Stomach (tissue), 9 donors: ENCODE results near the gene RASL10A. TPM values are rescaled to one million over a fixed set of nuclear protein-coding genes. Genes with fewer than 3 reads are reported as not detected.
"Not testable (repeated sequence)": the region's sequence is repeated elsewhere in the genome, so short reads cannot be mapped to it uniquely, and the experiment has no call there.

Experiments
- DNase-seq, 2 donors: peaks; one replicate each; pipeline versions ENCODE4 v3.0.0 to v3.0.0-alpha.2; 2013 to 2019
- H3K27ac ChIP-seq, 5 donors: fragments of 200-600 bp in 4 of 5; sonication (generic) in 4 of 5; one replicate each; pipeline ENCODE4 v1.5.1; 2013 to 2019; ENCODE audit warnings: mild to moderate bottlenecking in 1 of 5, moderate library complexity in 1 of 5
- H3K27me3 ChIP-seq, 3 donors: fragments of 200-600 bp; sonication (generic); one replicate each; pipeline ENCODE4 v1.5.1; 2017 to 2019; ENCODE audit warnings: mixed run types in 1 of 3
- H3K36me3 ChIP-seq, 4 donors: fragments of 200-600 bp; sonication (generic); 1 replicate in 3 of 4; 2 replicates in 1 of 4; pipeline ENCODE4 v1.5.1; 2016 to 2019
- H3K4me1 ChIP-seq, 4 donors: fragments of 200-600 bp; sonication (generic); one replicate each; pipeline ENCODE4 v1.5.1; 2016 to 2019
- H3K4me3 ChIP-seq, 4 donors: fragments of 200-600 bp; sonication (generic) in 3 of 4; one replicate each; pipeline ENCODE4 v1.5.1; 2016 to 2019; ENCODE audit warnings: mild to moderate bottlenecking in 1 of 4
- H3K9me3 ChIP-seq, 4 donors: fragments of 200-600 bp; sonication (generic); one replicate each; pipeline ENCODE4 v1.5.1; 2016 to 2019
- EP300 ChIP-seq: sonication (generic); formaldehyde crosslinking; IDR thresholded peaks from one replicate; pipeline ENCODE4 v1.6.1; 2017; ENCODE audit warnings: antibody characterized with exemption
- POLR2A ChIP-seq, 4 donors: fragments of 450-650 bp; IDR thresholded peaks; one replicate each; pipeline ENCODE4 v1.6.1; 2016; ENCODE audit warnings: antibody characterized with exemption in 4 of 4, control low read depth in 2 of 4, mild to moderate bottlenecking in 1 of 4, moderate library complexity in 1 of 4
- POLR2AphosphoS5 ChIP-seq, 3 donors: sonication (generic); formaldehyde crosslinking; IDR thresholded peaks; one replicate each; pipeline ENCODE4 v1.6.1; 2016; ENCODE audit warnings: antibody characterized with exemption in 3 of 3
- WGBS, 5 donors: extraction: QIAGEN DNeasy Blood & Tissue Kit in 3 of 5; methylation state at CpG; one replicate each; pipeline versions ENCODE4 v1.1.5 to v1.1.7; 2013 to 2018; 5-methylcytosine and 5-hydroxymethylcytosine counted together
- intact Hi-C: fragments of 100-400 bp; cut with DNase I; formaldehyde crosslinking; loops from one replicate; pipeline ENCODE4 v1.15.1; 2023; ENCODE audit warnings: low total_unique reads
- polyA plus RNA-seq, 3 donors: library from polyadenylated mRNA; stranded (reverse); fragments of 200-250 nt; gene quantifications; one replicate each; pipeline ENCODE4 v1.2.3, GENCODE V29; 2013
- total RNA-seq, 5 donors: library from RNA; depleted of rRNA; stranded (reverse); fragments of >200 nt; gene quantifications; one replicate each; pipeline versions ENCODE4 v1.1.0 to v1.2.3, GENCODE V29; 2014 to 2016
- TF ChIP-seq, protein P1 (sequence below), 7 experiments: fragments of 450-650 bp in 4 of 7; fragments of 200-600 bp in 3 of 7; sonication (generic) in 3 of 7; IDR thresholded peaks; one replicate each; pipeline ENCODE4 v1.5.1; 2016 to 2019; ENCODE audit warnings: antibody characterized with exemption in 7 of 7, control low read depth in 2 of 7, mild to moderate bottlenecking in 1 of 7
- donor health status: healthy with polysubstance abuse.
- donor health status: Bipolar disorder and iron deficiency.
- donor health status: healthy.

The RASL10A gene
- total and polyA plus RNA-seq, 8 donors, result 0.19 to 3.5 (median 0.57) TPM; not detected in 4

DNA sequence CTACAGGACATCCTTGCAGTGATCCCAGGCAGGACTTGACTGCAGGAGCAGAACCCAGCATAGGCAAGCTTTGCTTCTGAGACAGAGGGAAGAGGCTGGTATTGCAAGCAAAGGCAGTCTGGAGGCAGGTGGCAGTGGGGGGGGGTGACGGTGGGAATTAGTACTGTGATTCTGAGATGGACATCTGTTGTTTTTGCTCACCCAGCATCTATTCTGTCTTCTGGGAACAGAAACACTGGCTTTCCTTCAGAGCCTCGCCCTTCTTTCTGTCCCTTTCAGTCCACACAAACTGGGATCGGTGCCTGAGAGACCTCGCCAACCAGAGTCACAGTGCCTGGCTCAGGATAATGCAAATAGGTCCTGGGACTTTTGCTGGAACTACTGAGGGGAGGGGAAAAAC, 31.2 kb upstream of the RASL10A start:
- intact Hi-C loops, result no loop called here
- Histone ChIP-seq H3K9me3 (no peaks in the 10 kb centered on the region), H3K27ac (peak overlapping the region in 1 of 5 donors; percentile 29), H3K27me3 (no peaks in the 10 kb centered on the region), H3K4me3 (no peak overlapping the region), H3K36me3 (peaks cover 69 to 98% (median 96%) of the 10 kb centered on the region in 4 donors), H3K4me1 (peaks cover 5 to 61% (median 31%) of the 10 kb centered on the region in 4 donors)
- TF ChIP-seq, protein P1, sequence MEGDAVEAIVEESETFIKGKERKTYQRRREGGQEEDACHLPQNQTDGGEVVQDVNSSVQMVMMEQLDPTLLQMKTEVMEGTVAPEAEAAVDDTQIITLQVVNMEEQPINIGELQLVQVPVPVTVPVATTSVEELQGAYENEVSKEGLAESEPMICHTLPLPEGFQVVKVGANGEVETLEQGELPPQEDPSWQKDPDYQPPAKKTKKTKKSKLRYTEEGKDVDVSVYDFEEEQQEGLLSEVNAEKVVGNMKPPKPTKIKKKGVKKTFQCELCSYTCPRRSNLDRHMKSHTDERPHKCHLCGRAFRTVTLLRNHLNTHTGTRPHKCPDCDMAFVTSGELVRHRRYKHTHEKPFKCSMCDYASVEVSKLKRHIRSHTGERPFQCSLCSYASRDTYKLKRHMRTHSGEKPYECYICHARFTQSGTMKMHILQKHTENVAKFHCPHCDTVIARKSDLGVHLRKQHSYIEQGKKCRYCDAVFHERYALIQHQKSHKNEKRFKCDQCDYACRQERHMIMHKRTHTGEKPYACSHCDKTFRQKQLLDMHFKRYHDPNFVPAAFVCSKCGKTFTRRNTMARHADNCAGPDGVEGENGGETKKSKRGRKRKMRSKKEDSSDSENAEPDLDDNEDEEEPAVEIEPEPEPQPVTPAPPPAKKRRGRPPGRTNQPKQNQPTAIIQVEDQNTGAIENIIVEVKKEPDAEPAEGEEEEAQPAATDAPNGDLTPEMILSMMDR (IDR thresholded peaks at IDR 0.05), result no peak
- TF ChIP-seq EP300 (no peak), POLR2AphosphoS5 (IDR thresholded peaks at IDR 0.05) (no peak), POLR2A (IDR thresholded peaks at IDR 0.05) (no peak)
- DNase-seq, result peak; percentile 4 to 70
- 35 to 66% (median 41%) methylated on average over 4 of the region's 4 CpGs for WGBS, 5 donors

DNA sequence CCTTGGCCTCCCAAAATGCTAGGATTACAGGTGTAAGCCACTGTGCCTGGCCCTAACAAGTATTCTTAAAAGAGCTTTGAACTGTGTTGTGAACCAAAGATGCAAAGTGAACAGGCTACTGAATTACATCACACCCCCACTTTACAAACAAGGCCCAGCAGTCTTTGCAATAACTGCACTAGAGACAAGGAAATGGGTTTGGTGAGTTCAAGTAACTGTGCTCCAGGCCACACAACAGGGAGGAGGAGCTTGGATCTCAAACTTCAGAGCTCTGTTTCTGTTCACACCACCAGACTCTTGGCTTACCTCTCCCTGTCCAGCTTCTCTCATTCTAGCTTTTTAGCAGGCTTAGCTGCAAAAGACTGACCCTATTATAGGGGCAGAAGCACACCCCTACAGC, 30.4 kb upstream of the RASL10A start:
- Histone ChIP-seq H3K9me3 (no peaks in the 10 kb centered on the region), H3K36me3 (peaks cover 70 to 98% (median 96%) of the 10 kb centered on the region in 4 donors), H3K4me1 (peaks cover 5 to 61% (median 31%) of the 10 kb centered on the region in 4 donors), H3K27me3 (no peaks in the 10 kb centered on the region), H3K27ac (peak overlapping the region in 1 of 5 donors; percentile 29), H3K4me3 (no peak overlapping the region)
- TF ChIP-seq POLR2A (IDR thresholded peaks at IDR 0.05) (no peak), EP300 (no peak)
- TF ChIP-seq, protein P1 (IDR thresholded peaks at IDR 0.05), result no peak
- DNase-seq, result peak in 1 of 2 donors; percentile 42
- intact Hi-C loops, result no loop called here

DNA sequence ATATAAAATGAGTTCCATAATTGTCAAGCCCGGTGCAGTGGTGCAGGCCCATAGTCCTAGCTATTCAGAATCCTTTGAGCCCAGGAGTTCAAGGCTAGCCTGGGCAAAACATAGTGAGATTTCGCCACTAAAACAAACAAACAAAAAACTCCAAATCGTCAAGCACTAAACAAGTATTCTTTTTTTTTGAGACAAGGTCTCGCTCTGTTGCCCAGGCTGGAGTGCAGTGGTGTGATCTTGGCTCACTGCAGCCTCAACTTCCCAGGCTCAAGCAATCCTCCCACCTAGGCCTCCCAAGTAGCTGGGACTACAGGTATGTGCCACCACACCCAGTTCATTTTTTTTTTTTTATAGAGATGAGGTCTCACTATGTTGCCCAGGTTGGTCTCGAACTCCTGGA, 29.4 kb upstream of the RASL10A start:
- H3K36me3 ChIP-seq, result peaks cover 70 to 98% (median 96%) of the 10 kb centered on the region in 4 donors
- H3K4me3 ChIP-seq, H3K9me3 ChIP-seq, H3K27me3 ChIP-seq, intact Hi-C loops, DNase-seq: not testable (repeated sequence)
- peak overlapping the region in 2 of 5 donors; percentile 56 to 68 for H3K27ac ChIP-seq
- H3K4me1 ChIP-seq, result peaks cover 5 to 61% (median 31%) of the 10 kb centered on the region in 4 donors
- 82 to 93% (median 88%) methylated on average over 5 of the region's 5 CpGs for WGBS, 5 donors

DNA sequence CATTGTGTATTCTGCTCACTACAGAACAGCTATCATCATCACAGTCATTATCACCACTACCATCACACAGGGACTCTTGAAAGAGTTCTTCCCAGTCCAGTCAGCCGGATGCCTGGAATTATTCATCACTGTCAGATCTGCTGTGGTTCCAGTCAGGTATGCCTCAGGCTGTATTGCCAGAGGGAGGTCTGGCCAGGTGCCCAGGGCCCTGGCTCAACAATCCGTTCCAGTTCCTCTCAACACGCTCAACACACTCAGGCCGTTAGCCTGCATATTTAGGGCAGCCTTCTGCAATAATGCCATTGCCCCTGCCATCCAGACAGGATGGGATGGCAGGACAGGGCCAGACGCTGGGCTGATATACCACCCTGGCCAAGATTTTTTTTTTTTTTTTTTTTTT, 28.6 kb upstream of the RASL10A start:
- no peak for TF ChIP-seq EP300
- TF ChIP-seq, protein P1 (IDR thresholded peaks at IDR 0.05), result no peak
- TF ChIP-seq POLR2A (IDR thresholded peaks at IDR 0.05), result no peak
- TF ChIP-seq POLR2AphosphoS5 (IDR thresholded peaks at IDR 0.05), result peak in 1 of 3 donors; percentile 78
- DNase-seq, result peak; percentile 79 to 88
- WGBS, 5 donors, result 24 to 46% (median 29%) methylated on average over 5 of the region's 5 CpGs
- Histone ChIP-seq H3K27ac (peak overlapping the region in 2 of 5 donors; percentile 56 to 68), H3K4me1 (peaks cover 5 to 61% (median 31%) of the 10 kb centered on the region in 4 donors), H3K4me3 (no peak overlapping the region), H3K36me3 (peaks cover 72 to 98% (median 96%) of the 10 kb centered on the region in 4 donors), H3K27me3 (no peaks in the 10 kb centered on the region), H3K9me3 (no peaks in the 10 kb centered on the region)
- intact Hi-C loops, result no loop called here

DNA sequence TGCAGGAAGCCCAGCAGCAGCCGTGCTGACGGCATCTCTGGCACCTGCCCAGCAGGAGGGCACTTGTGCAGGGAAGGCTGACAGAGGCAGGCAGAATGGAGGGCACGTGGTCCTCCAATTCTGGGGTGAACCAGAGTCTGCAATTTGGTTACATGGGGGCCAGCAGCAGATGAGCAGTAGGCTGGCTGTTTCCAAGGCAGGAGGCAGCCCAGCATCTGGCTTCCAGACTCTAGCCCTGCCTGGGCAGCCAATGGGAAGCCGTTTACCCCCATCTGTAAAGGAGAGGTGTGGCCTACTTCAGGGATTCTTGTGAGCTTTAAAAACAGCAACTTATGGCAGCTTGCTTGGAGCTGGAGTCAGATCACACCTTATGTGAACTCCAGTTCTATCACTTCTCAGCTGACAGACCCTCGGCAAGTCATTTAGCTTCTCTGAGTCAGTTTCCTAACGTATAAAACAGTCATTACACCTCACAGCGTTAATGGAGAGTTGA, 27.9 kb upstream of the RASL10A start:
- WGBS, 5 donors, result 51 to 81% (median 62%) methylated on average over 4 to 7 of the region's 7 CpGs
- no peak for TF ChIP-seq EP300
- no peak for TF ChIP-seq POLR2AphosphoS5 (IDR thresholded peaks at IDR 0.05)
- TF ChIP-seq, protein P1 (IDR thresholded peaks at IDR 0.05), result no peak
- TF ChIP-seq POLR2A (IDR thresholded peaks at IDR 0.05), result no peak
- intact Hi-C loops, result no loop called here
- Histone ChIP-seq H3K4me1 (peaks cover 5 to 61% (median 31%) of the 10 kb centered on the region in 4 donors), H3K27ac (peak overlapping the region in 2 of 5 donors; percentile 56 to 68), H3K9me3 (no peaks in the 10 kb centered on the region), H3K36me3 (peaks cover 72 to 98% (median 96%) of the 10 kb centered on the region in 4 donors), H3K4me3 (no peak overlapping the region), H3K27me3 (no peaks in the 10 kb centered on the region)
- DNase-seq, result peak; percentile 67 to 71
